Activated CD8-positive, alpha-beta T cell treated with anti-CD3 and anti-CD28 coated beads, Interleukin-2, amount 10 ng/mL, durations not matched to agents 7 days and 5 days (primary cell): ENCODE results near the gene APBB2. TPM values are rescaled to one million over a fixed set of nuclear protein-coding genes. Genes with fewer than 3 reads are reported as not detected.
A peak's percentile ranks its signal among the peaks of the same experiment; 100 is the strongest.

ENCODE experiments used
- ATAC-seq: fragments of 150-1000 bp; cut with Tn5 transposase; one replicate; pipeline ENCODE4 v1.10.0; 2021; ENCODE audit warnings: moderate library complexity
- CTCF ChIA-PET: fragments of 350-600 bp; sonication (Branson Sonifier 250); formaldehyde crosslinking; loops from one replicate; lab custom pipeline; 2021; ENCODE audit warnings: antibody characterized with exemption; lab: Charles Lee
- POLR2A ChIA-PET: fragments of 350-600 bp; sonication (Branson Sonifier 250); formaldehyde crosslinking; loops from one replicate; lab custom pipeline; 2021; ENCODE audit warnings: antibody characterized with exemption; lab: Charles Lee
- DNase-seq: peaks from one replicate; pipeline ENCODE4 v3.0.0-alpha.2; 2020
- H3K27ac Mint-ChIP-seq: one replicate; pipeline ENCODE4 v1.8.0; 2021; ENCODE audit warnings: mild to moderate bottlenecking, mixed read lengths
- H3K27me3 Mint-ChIP-seq: one replicate; pipeline ENCODE4 v1.8.0; 2021; ENCODE audit warnings: low read depth, mixed read lengths
- H3K36me3 Mint-ChIP-seq: one replicate; pipeline ENCODE4 v1.8.0; 2021; ENCODE audit warnings: low read depth, mixed read lengths
- H3K4me1 Mint-ChIP-seq: one replicate; pipeline ENCODE4 v1.8.0; 2021; ENCODE audit warnings: low read depth, mixed read lengths
- H3K4me3 Mint-ChIP-seq: one replicate; pipeline ENCODE4 v1.8.0; 2021; ENCODE audit warnings: mild to moderate bottlenecking, mixed read lengths
- H3K9me3 Mint-ChIP-seq: one replicate; pipeline ENCODE4 v1.8.0; 2022; ENCODE audit warnings: mixed read lengths; ENCODE audit not compliant: insufficient read depth
- total RNA-seq, 2 experiments: library from RNA; stranded (reverse); gene quantifications; one replicate each; pipeline ENCODE4 v1.2.3, GENCODE V29; 2021

APBB2 gene
- under 1 TPM; 0.53 to 0.57 TPM for total RNA-seq

DNA sequence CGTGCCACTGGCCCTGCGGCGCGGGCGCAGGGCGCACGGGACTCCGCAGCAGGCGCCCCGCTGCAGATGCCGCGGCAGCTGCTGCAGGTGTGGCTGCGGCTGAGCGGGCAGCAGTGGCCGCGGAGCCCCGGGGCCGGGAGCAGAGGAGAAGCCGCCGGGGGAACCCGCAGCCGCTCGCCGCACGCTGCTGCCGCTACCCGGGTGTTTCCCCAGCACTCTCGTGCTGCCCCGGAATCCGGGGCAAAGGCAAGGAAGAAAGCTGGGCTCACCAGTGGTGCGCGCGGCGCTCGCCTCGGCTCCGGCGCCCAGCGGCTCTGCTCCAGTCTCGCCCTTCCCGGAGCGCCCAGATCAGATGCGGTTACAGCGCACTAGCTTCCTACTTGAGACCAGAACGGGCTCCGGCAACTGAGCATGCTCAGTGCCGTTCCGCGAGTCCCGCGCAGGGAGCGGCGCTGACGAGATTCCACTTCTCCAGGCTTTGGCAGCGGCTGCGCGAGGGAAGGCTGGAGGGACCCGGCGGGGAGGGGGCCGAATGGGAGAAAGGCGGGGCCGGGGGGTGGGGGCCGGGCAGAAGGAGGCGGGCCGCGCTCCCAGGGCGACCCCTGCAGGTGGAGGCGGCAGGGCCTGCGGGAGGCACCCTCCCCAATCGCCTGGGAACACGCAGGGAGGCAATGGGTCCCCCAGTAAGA, at the start of gene APBB2:
Gene APBB2 (minus strand): TSS at position 407 of the 689 bp plus-strand sequence. CDS start 181,288 bp downstream, outside the sequence.
- Mint-ChIP-seq H3K27me3 (peaks cover 45% of the 10 kb centered on the region), H3K27ac (no peak within 1 kb of the TSS)
- DNase-seq = peak; percentile 53

DNA sequence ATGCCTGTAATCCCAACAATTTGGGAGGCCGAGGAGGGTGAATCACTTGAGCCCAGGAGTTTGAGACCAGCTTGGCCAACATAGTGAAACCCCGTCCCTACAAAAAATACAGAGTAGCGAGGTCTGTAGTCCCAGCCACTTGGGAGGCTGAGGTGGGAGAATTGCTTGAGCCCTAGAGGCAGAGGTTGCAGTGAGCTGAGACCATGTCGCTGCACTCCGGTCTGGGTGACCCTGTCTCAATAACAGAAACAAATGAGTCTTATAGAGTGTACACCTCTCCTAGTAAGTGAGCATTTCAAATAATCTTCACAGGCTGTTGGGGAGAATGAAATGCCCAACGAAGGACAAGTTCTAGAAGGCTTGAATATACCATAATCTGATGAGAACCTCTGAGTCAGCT, 47.9 kb upstream of the APBB2 start:
- H3K36me3 Mint-ChIP-seq = no peaks in the 10 kb centered on the region
- no peak for DNase-seq
- ChIA-PET CTCF (no interaction called here), POLR2A (no interaction called here)
- H3K27me3 Mint-ChIP-seq = peaks cover 22% of the 10 kb centered on the region
- ATAC-seq = no peak
- no peak overlapping the region for H3K27ac Mint-ChIP-seq
- H3K4me3 Mint-ChIP-seq = no peak overlapping the region
- no peaks in the 10 kb centered on the region for H3K9me3 Mint-ChIP-seq
- H3K4me1 Mint-ChIP-seq = peaks cover 5% of the 10 kb centered on the region

More for the DNA sequence above, at the start of gene APBB2:
- ATAC-seq = peak; percentile 66
- Mint-ChIP-seq H3K4me3 (peak within 1 kb of the TSS; percentile 75), H3K36me3 (no peaks in the 10 kb centered on the region), H3K9me3 (no peaks in the 10 kb centered on the region), H3K4me1 (peaks cover 29% of the 10 kb centered on the region)
- CTCF ChIA-PET = interaction anchor here (0.6 to 1.7 kb wide), 6 partner anchors 9 to 296 kb away, joined by 3 to 8 read pairs (median 6); no protein-coding TSS in a partner anchor
- POLR2A ChIA-PET = no interaction called here

DNA sequence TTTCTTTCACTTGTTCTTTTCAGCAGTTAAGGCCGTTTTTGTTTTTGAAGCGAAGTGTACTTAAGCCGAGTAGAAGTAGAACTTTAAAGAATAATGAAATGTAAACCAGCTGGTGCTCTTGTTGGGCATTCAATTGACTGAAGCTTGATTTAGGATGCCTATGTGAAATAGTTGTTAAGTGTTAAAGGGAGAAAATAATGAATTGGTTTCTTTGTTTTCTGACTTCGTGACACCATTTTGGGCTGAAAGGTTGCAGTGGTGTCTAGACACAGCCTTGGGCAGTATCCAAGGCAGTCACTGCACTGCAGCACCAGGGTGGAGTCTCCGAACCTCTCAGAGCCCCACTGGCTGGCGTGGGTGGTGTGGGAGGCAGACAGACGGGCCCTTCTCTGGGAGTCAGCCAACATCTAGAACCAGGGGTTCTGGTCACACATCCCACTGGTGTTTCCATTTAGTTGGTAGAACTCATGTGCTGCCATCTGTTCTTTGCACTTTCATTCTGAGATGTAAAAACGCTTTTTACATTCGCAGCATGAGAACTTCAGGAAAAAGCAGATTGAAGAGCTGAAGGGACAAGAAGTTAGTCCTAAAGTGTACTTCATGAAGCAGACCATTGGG, 45.9 kb upstream of the APBB2 start:
- ATAC-seq = no peak
- Mint-ChIP-seq H3K4me1 (peaks cover 5% of the 10 kb centered on the region), H3K36me3 (no peaks in the 10 kb centered on the region), H3K27ac (no peak overlapping the region), H3K4me3 (no peak overlapping the region), H3K9me3 (no peaks in the 10 kb centered on the region), H3K27me3 (peaks cover 37% of the 10 kb centered on the region)
- ChIA-PET POLR2A (no interaction called here), CTCF (interaction anchor here (1.1 kb wide), 1 partner anchor 21 kb away, joined by 3 read pairs; no protein-coding TSS in a partner anchor)
- no peak for DNase-seq

DNA sequence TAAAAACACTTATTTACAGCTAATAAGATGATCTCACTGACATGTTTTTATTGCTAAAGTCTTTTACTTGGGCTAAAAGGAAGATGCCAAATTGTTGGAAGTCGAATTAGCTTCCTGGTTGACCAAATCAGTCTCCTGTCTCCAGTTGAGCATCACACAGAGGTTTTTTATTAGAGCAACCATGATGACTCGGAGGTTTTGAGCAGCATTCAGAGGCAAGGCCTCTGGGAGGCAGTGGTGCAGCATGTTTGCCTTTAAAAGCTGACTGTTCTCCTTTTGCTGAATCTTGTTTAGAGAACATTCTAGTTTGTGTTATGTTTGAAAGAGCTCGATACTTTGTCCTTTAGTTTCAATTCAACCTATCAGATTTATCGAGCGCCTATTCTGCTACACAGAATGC, 44.4 kb upstream of the APBB2 start:
- POLR2A ChIA-PET = no interaction called here
- Mint-ChIP-seq H3K4me3 (no peak overlapping the region), H3K36me3 (no peaks in the 10 kb centered on the region), H3K27me3 (peaks cover 37% of the 10 kb centered on the region), H3K9me3 (no peaks in the 10 kb centered on the region), H3K27ac (no peak overlapping the region), H3K4me1 (peaks cover 5% of the 10 kb centered on the region)
- CTCF ChIA-PET = interaction anchor here (0.9 to 2.0 kb wide), 3 partner anchors 14 to 42 kb away, joined by 3 to 10 read pairs (median 3); no protein-coding TSS in a partner anchor
- ATAC-seq (no peak), DNase-seq (no peak)

DNA sequence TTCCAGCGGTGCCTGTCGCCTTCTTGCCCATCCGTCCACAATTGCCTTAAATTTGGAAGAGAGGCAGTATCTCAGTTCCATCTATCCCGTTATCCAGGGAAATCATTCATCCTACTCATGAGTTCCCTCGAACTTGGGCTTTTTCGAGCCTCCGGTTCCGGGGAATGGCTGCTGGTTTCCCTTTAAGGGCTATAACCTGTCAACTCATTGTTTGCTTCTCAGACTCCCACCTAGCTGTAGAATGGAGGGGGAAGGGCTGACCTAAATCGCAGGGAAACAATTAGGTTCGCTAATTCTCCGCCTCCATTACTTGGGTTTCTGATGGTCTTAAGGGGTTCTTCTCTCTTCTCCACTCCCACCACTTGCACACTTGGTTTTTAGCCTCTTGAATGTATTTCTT, 43.6 kb upstream of the APBB2 start:
- no peak overlapping the region for H3K27ac Mint-ChIP-seq
- H3K4me1 Mint-ChIP-seq = peaks cover 5% of the 10 kb centered on the region
- DNase-seq (no peak), ATAC-seq (no peak)
- H3K9me3 Mint-ChIP-seq = no peaks in the 10 kb centered on the region
- ChIA-PET POLR2A (no interaction called here), CTCF (interaction anchor here (0.6 to 2.0 kb wide), 4 partner anchors 13 to 247 kb away, joined by 3 to 10 read pairs (median 3); no protein-coding TSS in a partner anchor)
- peaks cover 35% of the 10 kb centered on the region for H3K27me3 Mint-ChIP-seq
- H3K36me3 Mint-ChIP-seq = no peaks in the 10 kb centered on the region
- H3K4me3 Mint-ChIP-seq = no peak overlapping the region

DNA sequence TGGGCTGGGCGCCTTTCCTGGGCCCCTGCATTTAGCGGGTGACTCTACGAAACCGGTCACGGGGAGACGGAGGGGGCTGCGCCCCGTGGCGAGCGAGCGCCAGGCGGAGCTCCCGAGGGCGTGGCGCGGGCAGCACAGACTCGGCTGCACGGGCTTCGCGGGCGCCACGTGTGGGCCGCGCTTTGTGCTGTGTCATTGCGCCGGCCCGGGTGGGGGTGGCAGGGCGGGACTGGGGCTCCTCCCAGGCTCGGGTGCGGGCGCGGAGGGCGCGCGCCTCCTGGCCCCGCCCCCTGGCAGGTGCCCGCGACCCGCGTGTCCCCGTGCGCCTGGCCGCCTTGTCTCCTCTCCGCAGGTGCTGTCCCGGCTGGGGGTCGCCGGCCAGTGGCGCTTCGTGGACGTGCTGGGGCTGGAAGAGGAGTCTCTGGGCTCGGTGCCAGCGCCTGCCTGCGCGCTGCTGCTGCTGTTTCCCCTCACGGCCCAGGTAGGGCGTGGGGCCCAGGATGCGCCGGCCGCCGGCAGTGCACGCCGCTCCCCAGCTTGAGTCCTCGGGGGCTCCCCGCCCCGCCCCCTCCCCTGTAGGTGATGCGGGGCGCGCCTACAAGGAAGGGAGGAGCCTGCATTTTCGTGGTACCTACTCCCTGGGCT, 43.0 kb upstream of the APBB2 start:
- peaks cover 35% of the 10 kb centered on the region for H3K27me3 Mint-ChIP-seq

DNA sequence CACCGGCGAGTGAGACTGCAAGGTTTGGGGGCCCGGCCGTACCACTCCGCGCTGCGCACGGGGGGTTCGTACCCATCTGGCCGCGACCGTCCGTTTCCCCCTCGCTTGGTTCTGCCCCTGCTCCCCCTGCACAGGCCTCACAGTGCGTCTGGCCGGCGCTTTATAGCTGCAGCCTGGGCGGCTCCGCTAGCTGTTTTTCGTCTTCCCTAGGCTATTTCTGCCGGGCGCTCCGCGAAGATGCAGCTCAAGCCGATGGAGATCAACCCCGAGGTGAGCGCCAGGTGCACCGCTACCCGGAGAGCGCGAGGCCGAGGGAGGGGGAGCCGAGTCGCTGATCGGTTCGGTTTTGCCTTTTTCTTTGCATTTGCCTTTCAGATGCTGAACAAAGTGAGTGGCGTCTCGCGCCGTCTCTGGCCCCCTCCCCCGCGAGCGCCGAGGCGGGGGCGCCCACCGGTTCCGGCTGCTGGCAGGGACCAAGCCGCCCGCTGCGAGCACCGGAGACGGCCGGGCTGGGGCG, 42.5 kb upstream of the APBB2 start, which contains the start of gene UCHL1:
Gene UCHL1 (plus strand): TSS at position 189 of the 517 bp plus-strand sequence. CDS start 49 bp downstream, at position 238.
- DNase-seq = no peak
- Mint-ChIP-seq H3K36me3 (no peaks in the 10 kb centered on the region), H3K9me3 (no peaks in the 10 kb centered on the region), H3K27ac (no peak within 1 kb of the TSS), H3K4me1 (peaks cover 5% of the 10 kb centered on the region), H3K27me3 (peaks cover 35% of the 10 kb centered on the region), H3K4me3 (peak within 1 kb of the TSS; percentile 27)
- POLR2A ChIA-PET = no interaction called here
- peak; percentile 39 for ATAC-seq
- CTCF ChIA-PET = no interaction called here

More for the DNA sequence above, 43.0 kb upstream of the APBB2 start:
- Mint-ChIP-seq H3K4me1 (peaks cover 5% of the 10 kb centered on the region), H3K4me3 (no peak overlapping the region), H3K9me3 (no peaks in the 10 kb centered on the region), H3K36me3 (no peaks in the 10 kb centered on the region), H3K27ac (no peak overlapping the region)
- ChIA-PET CTCF (interaction anchor here (2.0 kb wide), 1 partner anchor 24 kb away, joined by 10 read pairs; no protein-coding TSS in a partner anchor), POLR2A (no interaction called here)
- DNase-seq (peak; percentile 24), ATAC-seq (peak; percentile 58)

DNA sequence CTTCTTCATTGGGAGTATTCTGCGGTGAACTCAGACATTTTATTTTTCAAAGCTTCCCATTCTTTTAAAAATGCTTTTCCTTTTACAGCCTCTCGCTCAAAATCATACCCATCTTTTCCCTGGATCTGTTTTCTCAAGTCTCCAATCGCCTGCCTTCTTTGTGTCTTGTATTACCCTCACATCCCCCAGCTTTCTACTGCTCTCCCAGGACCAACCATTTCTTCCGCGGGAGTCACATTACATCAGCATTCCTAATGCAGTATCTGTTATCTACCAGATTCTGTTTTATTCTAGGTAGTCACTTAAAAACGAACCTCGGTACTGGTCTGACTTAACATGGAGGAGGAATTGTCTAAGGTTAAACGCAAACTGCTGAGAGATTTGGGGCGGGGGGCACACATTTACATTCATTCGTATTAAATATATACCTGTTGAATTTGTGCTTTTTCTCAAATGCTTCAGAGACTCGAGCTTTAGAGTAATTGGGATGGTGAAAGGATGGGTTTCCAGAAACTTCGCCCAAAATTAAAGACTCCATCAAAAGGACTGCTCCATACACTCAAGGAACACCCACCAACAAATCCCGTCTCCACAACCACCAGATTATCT, 41.9 kb upstream of the APBB2 start:
- Mint-ChIP-seq H3K4me1 (peaks cover 5% of the 10 kb centered on the region), H3K9me3 (no peaks in the 10 kb centered on the region), H3K36me3 (no peaks in the 10 kb centered on the region), H3K4me3 (peak overlapping the region; percentile 27), H3K27ac (no peak overlapping the region), H3K27me3 (peaks cover 32% of the 10 kb centered on the region)
- CTCF ChIA-PET = no interaction called here
- POLR2A ChIA-PET = interaction anchor here (0.6 kb wide), 1 partner anchor 153 kb away, joined by 3 read pairs; no protein-coding TSS in a partner anchor
- DNase-seq (no peak), ATAC-seq (no peak)

DNA sequence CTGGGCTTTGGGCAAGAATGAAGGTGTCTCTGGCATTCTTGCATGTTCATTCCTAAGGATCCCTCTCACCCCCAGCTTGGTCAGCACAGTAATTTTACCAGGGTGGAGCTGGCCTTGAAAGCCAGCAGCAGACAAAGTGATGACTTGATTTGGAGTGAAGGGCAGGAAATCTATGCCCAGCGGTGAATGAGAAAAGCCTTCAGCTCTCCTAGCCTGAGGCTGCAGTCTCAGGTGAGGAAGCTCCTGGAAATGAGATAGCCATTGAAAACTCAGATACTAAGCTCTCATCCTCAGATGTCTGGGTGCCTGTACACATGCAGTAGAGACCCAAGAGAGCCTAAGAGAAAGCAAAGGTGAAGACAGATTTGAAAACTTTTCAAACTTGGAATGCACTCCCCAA, 31.6 kb upstream of the APBB2 start:
- CTCF ChIA-PET = no interaction called here
- POLR2A ChIA-PET = no interaction called here
- Mint-ChIP-seq H3K27me3 (no peaks in the 10 kb centered on the region), H3K4me1 (no peaks in the 10 kb centered on the region), H3K36me3 (no peaks in the 10 kb centered on the region), H3K27ac (no peak overlapping the region), H3K4me3 (no peak overlapping the region), H3K9me3 (no peaks in the 10 kb centered on the region)
- no peak for ATAC-seq
- no peak for DNase-seq

DNA sequence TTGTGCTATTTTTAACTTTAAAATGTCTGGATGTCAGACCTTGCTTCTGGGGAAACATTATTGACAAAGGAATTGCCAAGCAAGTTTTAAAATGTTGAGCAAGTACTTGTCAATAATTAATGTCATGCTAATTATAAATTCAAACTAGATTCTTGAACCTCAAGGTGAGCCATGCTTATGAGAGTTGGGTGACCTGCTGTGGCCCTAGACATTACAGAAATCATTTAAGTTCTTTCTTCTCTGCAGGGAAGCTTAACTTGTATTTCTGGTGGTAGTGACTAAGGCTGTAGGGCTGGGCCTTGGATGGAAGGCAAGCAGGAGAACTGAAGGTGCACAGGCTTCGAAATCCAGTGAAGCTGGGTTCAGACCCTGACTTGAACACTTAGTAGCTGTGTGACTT, 27.6 kb upstream of the APBB2 start:
- Mint-ChIP-seq H3K27me3 (no peaks in the 10 kb centered on the region), H3K4me3 (no peak overlapping the region), H3K9me3 (no peaks in the 10 kb centered on the region), H3K36me3 (no peaks in the 10 kb centered on the region), H3K27ac (no peak overlapping the region), H3K4me1 (no peaks in the 10 kb centered on the region)
- ChIA-PET CTCF (interaction anchor here (0.6 kb wide), 1 partner anchor 236 kb away, joined by 3 read pairs; no protein-coding TSS in a partner anchor), POLR2A (no interaction called here)
- no peak for DNase-seq
- no peak for ATAC-seq

DNA sequence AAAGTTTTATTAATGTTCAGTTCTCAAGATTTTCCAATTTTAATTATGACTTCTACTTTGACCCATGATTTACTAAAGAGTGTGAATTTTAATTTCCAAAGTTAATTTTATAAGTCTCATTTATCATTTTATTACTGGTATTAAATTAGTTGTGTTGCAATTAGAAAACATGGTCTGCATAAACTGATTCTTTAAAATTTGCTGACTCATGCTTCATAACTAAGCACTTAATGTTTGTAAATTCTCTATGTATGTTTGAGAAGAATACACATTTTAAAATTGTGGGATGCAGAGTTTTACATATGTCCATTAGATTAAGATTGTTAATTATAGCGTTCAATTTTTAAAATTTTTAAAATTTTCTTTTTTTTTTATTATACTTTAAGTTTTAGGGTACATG, 22.2 kb upstream of the APBB2 start:
- H3K36me3 Mint-ChIP-seq = no peaks in the 10 kb centered on the region
- CTCF ChIA-PET = no interaction called here

More for the DNA sequence above, 22.2 kb upstream of the APBB2 start:
- POLR2A ChIA-PET = no interaction called here
- no peak for ATAC-seq
- Mint-ChIP-seq H3K4me1 (no peaks in the 10 kb centered on the region), H3K27me3 (peaks cover 4% of the 10 kb centered on the region), H3K9me3 (no peaks in the 10 kb centered on the region), H3K4me3 (no peak overlapping the region), H3K27ac (no peak overlapping the region)
- DNase-seq = no peak
